NCI-H2227 (cell line): ENCODE measurements around the gene MS4A1.
"Not testable (repeated sequence)": the region's sequence is repeated elsewhere in the genome, so short reads cannot be mapped to it uniquely, and the experiment has no call there.

Experiments
- DNase-seq: peaks from one replicate; lab custom pipeline; 2025; ENCODE audit not compliant: unreplicated experiment; lab: John Stamatoyannopoulos, UW

Gene MS4A1

GRCh38 chr11:60502221-60502775, 46.7 kb downstream of the MS4A1 start:
- no peak for DNase-seq

DNA sequence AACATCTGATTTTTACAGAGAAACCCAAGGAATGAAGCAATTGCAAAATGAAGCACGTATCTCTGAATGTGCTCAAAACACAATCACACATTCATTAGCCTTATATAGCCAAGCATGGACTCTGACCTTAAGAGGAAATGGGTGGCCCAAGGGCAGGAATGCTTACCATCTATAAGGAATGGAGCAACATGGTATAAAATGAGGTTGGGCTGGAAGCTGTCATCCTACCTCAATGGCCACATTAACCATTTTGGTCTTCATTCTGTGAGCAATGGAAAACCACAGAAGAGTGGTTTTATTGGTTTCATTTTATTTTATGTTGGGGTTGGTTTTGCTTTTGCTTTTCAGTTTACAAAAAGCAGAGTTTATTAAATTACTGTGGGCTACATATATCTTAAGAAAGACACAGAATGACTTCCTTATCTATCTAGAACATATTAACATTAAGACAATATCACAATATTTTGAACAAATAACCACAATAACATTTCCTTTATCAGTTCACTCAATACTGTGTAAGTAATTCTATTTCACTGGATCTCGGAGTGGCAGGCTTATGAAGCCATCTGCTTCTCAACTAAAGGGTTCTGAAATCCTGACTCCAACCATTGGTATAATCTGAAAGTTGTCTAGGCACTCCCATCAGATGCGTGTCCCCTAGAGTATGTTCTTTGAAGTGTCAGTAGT, 48.7 kb downstream of the MS4A1 start:
- DNase-seq, result no peak

DNA sequence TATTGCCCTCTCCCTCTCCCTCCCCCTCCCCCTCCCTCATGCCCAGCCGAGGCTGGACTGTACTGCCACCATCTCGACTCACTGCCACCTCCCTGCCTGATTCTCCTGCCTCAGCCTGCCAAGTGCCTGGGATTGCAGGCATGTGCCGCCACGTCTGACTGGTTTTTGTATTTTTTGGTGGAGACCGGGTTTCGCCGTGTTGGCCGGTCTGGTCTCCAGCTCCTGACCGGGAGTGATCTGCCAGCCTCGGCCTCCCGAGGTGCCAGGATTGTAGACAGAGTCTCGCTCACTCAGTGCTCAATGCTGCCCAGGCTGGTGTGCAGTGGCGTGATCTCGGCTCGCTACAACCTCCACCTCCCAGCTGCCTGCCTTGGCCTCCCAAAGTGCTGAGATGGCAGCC, 54.0 kb downstream of the MS4A1 start:
- not testable (repeated sequence) for DNase-seq

DNA sequence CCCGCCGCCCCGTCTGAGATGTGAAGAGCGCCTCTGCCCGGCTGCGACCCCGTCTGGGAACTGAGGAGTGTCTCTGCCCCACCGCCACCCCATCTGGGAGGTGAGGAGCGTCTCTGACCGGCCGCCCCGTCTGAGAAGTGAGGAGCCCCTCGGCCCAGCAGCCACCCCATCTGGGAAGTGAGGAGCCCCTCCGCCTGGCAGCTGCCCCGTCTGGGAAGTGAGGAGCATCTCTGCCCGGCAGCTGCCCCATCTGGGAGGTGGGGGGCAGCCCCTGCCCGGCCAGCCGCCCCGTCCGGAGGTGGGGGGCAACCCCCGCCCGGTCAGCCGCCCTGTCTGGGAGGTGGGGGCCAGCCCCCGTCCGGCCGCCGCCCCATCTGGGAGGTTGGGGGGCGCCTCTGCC, 54.6 kb downstream of the MS4A1 start:
- not testable (repeated sequence) for DNase-seq

GRCh38 chr11:60511393-60511792, 55.7 kb downstream of the MS4A1 start:
- no peak for DNase-seq

DNA sequence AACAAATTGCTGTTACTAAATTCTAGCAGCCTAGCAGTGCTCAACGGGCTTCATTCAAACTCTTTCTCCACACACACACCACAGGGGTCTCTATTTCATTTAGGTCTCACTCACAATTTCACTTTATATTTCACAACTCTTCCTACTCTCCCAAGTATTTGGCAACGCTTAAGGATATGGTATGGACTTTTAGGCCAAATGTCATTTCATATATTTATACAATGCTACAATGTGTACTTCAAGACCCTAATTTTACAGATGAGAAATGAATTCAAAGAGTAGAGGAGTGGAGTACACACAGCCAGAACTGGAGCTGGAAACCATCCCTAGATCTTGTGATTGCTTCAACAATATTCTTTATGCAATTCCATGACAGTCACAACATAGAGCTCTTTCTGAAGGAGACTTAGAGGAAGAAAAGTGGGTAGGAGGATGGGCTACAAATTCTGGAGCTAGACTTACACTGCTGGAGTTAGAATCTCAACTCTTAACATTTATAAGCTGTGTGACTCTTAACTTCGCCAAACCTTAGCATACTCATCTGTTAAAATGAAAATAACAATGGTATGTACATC, 57.1 kb downstream of the MS4A1 start:
- DNase-seq, result no peak

GRCh38 chr11:60513496-60514460, 58.1 kb downstream of the MS4A1 start:
- no peak for DNase-seq

- peak; percentile 52 for DNase-seq
These were observed 59.7 kb downstream of the MS4A1 start, which contains the start of gene MS4A13 for GRCh38 chr11:60515144-60515855. Gene MS4A13, plus strand, starts transcription at chr11:60515392. Its CDS starts 2,692 bp downstream, at chr11:60518084.
